GM10248 (cell line): ENCODE data around the gene SLC41A3.

Source experiments
- CTCF ChIA-PET: fragments of 300-600 bp; sonication (Branson Sonifier 250); formaldehyde crosslinking; extraction: SDS; loops from one replicate; lab custom pipeline; 2021; ENCODE audit warnings: antibody characterized with exemption; lab: Yijun Ruan, JAX
- POLR2A ChIA-PET: fragments of 350-650 bp; sonication (Branson Sonifier 250); formaldehyde crosslinking; extraction: SDS; loops from one replicate; lab custom pipeline; 2020; ENCODE audit warnings: antibody characterized with exemption; lab: Yijun Ruan, JAX
- DNase-seq: peaks from one replicate; pipeline ENCODE4 v3.0.0; 2012; ENCODE audit errors: extremely low spot score
- TF ChIP-seq, protein P1 (sequence below): IDR thresholded peaks from 2 replicates; pipeline ENCODE4 v1.5.1; 2012; ENCODE audit warnings: mild to moderate bottlenecking, low read depth; ENCODE audit errors: extremely low read depth, missing control alignments, control extremely low read depth

The SLC41A3 gene

DNA sequence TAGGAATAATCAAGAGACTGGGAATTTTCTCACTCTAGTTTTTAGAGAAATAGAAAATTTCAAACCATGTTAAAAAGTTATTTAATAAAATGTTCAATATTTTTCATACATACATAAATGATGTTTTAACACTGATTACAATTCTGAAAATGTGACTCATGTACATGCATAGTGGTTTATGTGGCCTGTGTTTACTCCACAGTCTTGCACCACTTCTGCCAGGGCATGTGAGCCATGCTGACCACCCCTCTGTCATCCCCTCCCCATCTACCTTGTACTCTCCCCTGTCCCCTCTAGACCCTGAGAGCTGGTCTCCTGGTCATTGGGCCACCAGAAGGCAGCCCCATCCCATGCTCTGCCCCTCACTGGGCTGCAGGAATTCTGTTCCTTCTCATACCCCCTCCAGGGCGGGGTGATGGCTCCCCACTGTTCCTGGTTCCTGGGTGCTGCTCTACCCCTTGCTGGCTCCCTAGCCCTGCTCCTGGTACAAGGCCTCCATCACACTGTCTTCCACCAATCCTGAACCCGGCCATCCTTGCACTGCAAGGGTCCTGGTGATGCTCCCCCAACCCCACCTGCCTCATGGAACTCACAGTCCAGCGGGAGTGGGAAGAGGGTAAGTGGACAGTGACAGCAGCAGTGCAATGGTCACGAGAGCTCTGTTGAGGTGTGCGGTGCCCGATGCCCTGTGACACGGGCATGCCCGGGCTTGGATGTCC is 24.2 kb upstream of the SLC41A3 start:
- DNase-seq, result no peak
- CTCF ChIA-PET, result no interaction called here
- POLR2A ChIA-PET, result no interaction called here
- TF ChIP-seq, protein P1, sequence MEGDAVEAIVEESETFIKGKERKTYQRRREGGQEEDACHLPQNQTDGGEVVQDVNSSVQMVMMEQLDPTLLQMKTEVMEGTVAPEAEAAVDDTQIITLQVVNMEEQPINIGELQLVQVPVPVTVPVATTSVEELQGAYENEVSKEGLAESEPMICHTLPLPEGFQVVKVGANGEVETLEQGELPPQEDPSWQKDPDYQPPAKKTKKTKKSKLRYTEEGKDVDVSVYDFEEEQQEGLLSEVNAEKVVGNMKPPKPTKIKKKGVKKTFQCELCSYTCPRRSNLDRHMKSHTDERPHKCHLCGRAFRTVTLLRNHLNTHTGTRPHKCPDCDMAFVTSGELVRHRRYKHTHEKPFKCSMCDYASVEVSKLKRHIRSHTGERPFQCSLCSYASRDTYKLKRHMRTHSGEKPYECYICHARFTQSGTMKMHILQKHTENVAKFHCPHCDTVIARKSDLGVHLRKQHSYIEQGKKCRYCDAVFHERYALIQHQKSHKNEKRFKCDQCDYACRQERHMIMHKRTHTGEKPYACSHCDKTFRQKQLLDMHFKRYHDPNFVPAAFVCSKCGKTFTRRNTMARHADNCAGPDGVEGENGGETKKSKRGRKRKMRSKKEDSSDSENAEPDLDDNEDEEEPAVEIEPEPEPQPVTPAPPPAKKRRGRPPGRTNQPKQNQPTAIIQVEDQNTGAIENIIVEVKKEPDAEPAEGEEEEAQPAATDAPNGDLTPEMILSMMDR, result no peak

DNA sequence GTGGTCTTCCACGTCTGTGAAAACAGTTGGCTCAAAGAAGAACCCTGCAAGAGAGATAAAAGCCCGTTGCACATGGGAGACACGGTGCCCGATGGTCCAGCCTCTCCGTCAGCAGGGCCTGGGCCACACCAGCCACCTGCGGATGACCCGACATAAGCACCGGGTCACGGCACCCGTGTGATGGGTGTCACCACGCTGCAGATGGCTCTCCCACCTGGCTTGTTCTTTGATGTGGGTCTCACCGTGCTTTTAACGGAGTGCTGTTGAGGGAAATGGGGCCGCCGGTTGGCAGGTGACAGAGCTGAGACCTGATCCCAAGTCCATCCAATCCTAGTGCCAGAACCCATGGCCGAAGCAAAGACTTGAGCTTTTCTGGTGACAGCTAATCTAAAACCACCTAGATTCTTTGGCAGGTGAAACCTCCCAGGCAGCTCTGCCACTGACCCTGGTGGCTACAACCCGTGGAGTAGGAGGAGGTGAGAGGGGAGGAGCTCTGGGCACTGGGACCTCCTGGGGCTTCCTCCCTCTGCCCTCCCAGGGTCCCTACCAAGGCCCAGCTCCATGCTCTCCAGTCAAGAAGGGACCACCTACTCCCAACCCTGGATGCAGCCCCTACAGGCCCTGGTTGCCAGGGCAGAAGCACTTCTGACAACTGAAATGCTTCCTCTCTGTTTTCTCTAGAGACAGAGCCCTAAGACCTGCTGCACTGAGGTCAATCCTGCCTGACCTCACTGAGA is 23.4 kb upstream of the SLC41A3 start:
- CTCF ChIA-PET, result no interaction called here
- no peak for DNase-seq
- POLR2A ChIA-PET, result no interaction called here
- TF ChIP-seq, protein P1, result no peak

DNA sequence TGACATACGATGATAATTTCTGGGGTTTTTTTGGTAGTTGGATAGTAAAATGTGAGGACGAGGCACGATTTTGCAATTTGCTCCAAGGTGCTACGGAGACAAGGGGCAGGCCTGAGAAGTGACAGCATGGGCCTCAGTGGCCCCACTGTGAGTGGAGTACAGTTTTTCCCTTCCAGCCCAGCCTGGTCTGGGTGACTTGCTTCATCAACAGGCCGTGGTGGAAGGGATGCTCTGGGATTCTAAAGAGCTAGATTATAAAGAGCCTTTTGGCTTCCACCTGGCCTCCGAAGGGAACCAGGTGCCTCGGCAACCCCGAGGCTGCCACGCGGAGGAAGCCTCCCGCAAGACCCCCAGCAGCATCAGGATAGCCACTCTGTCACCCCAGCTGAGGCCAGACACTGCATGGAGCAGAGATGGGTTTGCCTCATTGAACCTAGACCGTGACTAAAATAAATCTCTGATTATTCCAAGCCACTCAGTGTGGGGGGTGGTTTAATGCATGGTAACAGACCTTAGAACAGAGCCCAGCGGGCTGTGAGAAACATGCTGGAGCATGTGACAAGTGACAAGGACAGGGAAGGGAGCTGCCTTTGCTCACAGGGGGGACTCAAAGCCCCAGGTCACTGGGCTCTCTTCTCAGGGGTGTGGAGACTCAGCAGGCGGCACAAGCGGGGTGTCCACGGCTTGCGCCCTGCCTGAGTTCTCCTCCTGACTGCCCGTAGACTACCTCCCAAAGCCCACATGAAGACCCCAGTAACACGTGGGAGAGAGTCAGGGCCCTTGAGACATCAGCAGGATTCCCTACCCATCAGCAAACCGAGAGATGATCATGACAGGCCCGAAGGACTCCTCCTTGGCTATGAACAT is 22.6 kb upstream of the SLC41A3 start:
- ChIA-PET CTCF (no interaction called here), POLR2A (no interaction called here)
- TF ChIP-seq, protein P1, result no peak
- no peak for DNase-seq

DNA sequence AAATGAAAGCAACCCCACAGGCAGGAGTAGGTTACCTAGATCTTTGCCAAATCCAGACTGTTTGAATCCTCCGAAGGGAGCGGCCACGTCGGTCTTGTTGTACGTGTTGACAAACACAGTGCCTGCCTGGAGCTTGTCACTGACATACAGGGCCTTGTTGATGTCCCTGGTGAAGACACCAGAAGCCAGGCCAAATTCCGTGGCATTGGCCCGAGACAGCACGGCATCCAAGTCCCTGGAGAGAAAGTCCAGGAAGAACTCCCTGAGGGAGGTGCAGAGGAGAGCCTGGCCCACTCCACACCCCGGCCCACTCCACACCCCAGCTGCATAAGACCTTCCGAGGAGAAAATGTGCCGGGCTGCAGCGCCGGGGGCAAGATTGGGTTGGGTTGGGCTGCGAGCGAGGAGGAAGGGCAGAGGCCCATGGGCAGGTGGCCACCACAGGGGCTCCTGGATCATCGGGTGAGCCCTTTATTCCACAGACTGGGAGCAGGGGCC is 21.8 kb upstream of the SLC41A3 start:
- TF ChIP-seq, protein P1, result no peak
- DNase-seq, result no peak
- ChIA-PET CTCF (no interaction called here), POLR2A (no interaction called here)

DNA sequence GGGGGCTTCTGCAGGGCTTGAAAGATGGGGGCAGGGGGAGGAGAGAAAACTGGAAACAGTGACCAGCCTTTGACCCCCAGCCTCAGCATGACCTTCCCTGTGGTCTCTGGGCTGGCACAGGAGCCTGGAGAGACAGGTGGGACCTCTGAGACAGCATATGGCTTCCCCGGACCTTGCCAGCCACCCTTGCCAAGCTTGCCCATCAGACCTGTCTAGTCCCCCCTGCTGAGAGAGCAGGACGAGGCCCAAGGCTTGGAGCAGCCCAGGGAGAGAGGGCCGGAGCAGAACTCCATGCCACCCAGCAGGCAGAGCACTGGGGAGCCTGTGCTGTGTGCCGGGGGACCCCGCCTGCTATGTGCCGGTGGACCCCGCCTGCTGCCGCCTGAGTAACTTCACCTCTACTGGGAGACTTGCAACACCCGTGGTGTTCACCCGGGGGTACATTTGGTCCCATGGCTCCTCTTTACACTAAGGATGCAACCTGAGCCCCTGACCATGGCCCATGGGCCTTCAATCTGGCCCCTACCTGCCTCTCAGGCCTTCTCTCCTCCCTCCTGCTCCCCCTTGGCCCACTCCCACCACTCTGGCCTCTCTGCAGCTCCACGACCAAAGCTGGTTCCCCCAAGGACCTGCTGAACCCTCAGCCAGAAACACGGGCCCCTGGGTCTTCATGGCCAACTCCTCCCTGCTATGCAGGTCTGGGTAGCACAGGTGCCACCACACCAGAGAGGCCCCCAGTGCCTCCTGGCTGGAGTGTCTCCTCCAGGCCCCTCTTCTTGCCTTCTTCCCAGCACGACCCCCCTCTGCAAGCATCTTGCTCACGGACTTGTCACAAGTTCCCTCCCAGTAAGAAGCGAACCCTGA is 21.1 kb upstream of the SLC41A3 start:
- ChIA-PET CTCF (interaction anchor here (1.1 kb wide), 1 partner anchor 40 kb away, joined by 3 read pairs; no protein-coding TSS in a partner anchor), POLR2A (no interaction called here)
- TF ChIP-seq, protein P1, result no peak
- DNase-seq, result no peak
